HG03280 (cell line): ENCODE measurements around the gene UBL5.

ENCODE experiments used
- ATAC-seq: cut with Tn5 transposase; IDR thresholded peaks from one replicate; pipeline ENCODE4 v1.9.1; 2021; ENCODE audit warnings: mild to moderate bottlenecking, moderate library complexity; ENCODE audit not compliant: unreplicated experiment

UBL5 gene

GRCh38 chr19:9849791-9850190, 22.1 kb downstream of the UBL5 start:
- ATAC-seq = no peak

DNA sequence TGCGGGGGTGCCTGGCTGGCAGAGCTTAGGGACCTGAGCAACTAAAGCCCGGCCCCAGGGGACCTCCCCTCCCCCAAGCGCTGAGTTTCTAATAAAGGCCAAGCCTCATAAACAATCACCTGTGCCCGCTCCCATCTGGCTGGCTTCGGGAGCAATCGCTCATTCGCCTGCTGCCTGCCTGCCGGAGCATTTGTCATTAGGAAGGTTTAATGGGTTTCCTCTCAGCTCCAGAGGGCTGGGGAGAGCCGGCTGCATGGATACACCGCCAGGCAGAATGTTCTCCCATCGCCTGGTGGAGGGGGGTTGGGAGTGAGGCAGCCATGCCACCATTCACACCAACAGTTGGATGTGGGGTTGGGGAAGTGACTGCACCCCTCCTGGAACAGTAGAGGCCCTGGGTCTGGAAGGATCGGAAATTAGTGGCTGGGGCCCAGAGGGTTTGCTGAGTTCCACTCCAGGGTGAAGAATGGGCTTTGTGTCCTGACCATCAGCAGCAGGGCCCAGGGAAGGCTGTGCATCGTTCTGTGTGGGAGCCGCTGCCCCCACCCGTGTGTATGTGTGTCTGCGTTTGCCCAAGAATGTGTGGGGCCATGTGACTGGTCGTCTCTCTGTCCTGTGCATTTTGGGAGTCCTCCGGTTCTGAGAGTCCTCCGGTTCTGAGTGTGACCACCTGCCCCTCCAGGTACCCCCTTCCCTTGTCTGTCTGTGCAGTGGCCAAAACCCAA, 22.7 kb downstream of the UBL5 start:
- no peak for ATAC-seq

- ATAC-seq = no peak
These were observed 26.6 kb downstream of the UBL5 start for GRCh38 chr19:9854282-9854846.

GRCh38 chr19:9856609-9857008, 28.9 kb downstream of the UBL5 start:
- ATAC-seq = no peak

DNA sequence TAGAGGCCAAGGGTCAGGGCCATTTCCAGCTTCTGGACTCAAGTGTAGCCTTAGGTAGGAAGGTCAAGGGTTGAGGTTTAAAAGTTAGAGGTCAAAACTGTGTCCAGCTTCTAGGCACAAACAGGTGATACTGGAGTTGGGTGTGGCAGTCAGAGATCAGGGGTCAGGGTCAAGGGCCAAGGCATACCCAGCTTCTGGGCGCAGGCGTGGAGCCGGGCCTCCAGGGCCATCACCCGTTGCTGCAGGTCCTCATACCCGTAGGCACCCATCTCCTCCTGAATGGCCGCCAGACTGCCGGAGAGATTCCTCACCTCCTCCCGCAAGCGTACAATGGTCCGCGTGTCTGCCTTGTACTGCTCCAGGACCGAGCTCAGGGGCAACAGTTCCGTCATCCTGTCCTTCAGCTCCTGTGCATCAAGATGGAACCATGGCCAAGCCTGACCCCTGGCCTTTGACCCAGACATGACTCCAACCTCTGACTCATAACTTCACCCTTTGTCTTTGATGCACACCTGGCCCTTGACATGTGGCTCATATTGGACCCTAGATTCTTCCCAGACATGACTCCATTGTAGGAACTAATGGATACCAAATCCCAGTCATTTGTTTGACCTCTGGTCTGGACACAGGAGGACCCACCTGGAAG, 29.5 kb downstream of the UBL5 start:
- ATAC-seq = no peak

DNA sequence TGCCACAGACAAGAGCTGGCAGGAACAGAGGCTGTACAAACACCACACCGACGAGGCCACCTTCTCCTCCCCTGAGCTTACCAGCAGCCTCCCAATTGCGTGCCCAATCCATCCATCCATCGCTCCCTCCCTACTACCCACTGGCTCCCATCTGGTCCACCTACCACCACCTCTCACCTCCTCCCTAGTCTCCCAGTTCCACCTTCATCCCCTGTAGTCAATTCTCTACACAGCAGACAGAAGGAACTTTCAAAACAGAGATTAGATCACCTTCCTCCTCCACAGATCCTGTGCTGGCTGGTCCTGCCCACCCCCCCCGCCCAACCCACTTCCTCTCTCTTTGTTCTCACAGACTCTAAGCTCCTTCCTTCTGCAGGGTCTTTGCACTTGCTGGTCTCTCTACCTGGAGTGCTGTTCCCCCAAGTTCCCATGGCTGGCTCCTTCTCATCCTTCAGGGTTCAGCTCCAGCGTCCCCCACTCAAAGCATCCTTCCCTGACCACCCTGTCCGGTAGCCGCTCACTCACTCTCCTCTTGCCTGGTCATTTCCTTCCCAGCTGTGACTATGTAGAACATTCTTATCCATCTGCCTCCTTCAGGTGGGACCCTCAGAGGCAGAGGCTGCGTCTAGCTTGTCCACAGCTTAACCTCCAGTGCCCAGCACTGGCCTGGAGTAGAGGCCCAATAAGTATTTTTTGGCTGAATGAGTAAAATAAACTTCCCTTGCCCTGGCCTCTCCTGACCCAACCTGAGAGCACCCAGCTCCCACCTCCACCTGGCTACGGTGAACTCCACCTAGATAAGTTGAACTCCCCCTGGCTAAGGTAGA, 30.4 kb downstream of the UBL5 start:
- no peak for ATAC-seq

GRCh38 chr19:9858766-9859165, 31.0 kb downstream of the UBL5 start:
- ATAC-seq = no peak

DNA sequence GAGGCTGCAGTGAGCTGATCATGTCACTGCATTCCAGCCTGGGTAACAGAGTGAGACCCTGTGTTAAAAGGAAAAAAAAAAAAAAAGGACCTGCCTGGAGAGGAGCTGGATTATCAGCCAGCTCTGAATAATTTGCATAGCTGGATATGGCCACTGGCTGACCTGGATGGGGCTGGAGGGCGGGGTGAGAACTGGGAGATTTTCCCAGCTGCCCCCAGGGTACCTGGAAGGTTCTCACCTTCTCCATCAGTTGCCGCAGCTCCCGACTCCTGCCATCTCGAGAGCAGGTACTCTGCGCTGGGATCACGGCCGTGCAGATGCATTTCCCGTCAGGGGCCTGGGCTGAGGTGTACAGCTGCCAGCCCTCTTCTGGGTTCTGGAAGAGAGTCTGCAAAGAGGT, 32.7 kb downstream of the UBL5 start:
- ATAC-seq = no peak

- ATAC-seq = no peak
These were observed 33.8 kb downstream of the UBL5 start for GRCh38 chr19:9861503-9861902.

- ATAC-seq = no peak
These were observed 35.2 kb downstream of the UBL5 start for GRCh38 chr19:9862938-9863337.

DNA sequence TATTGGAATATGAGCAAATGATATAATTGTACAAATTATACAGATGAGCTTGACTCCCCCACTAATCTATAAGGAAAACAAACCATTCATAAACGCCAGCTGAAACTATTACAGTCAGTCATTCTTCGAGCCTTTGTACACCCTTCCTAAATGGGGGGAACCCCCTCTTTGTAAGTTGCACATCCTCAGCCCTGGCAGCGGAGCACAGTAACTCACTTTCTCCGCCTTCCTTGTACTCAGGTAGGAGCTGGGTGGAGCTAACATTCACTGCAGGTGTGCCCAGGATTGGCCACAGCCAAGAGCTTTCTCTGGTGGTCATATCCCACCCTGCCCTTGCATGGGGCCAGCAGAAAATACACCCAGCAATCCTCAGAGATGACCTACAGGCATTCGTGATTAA, 36.0 kb downstream of the UBL5 start:
- ATAC-seq = no peak

DNA sequence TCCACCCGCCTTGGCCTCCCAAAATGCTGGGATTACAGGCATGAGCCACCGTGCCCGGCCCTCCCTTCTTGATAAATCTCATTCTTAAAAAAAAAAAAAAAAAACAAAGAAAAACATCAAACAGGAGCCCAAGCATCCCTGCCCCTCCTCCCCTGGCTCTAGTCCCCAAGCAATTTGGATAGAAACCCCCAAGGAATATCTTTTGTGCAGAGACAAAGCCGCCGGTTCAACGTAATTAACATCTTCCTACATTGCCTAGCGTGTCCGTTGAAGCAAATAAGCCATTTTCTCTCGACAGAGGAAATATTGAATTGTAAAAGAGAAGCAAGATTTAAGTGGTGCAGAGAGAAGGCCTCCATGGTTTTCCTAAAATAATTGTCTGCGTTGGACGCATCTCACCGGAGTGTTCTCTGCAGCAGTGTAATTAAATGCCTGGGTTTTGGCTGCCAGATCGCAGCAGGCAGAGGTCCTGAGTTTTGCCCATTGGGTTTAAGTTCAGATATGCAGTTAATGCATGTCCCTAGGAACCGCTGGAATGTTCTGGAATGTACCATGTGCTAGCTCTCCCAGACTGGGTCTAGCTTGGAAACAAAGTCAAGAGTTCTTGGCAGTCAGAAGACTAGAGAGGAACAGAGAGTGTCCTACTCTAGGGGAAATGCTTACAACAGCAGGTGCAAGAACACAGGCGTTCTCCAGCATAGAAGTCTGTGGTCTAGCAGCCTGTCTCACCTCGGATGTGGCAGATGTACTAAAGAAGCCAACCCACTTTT, 38.2 kb downstream of the UBL5 start:
- ATAC-seq = no peak

GRCh38 chr19:9868983-9869617, 41.4 kb downstream of the UBL5 start:
- no peak for ATAC-seq

- no peak for ATAC-seq
These were observed 44.1 kb downstream of the UBL5 start for GRCh38 chr19:9871626-9872338.

- no peak for ATAC-seq
These were observed 45.0 kb downstream of the UBL5 start for GRCh38 chr19:9872618-9873242.

DNA sequence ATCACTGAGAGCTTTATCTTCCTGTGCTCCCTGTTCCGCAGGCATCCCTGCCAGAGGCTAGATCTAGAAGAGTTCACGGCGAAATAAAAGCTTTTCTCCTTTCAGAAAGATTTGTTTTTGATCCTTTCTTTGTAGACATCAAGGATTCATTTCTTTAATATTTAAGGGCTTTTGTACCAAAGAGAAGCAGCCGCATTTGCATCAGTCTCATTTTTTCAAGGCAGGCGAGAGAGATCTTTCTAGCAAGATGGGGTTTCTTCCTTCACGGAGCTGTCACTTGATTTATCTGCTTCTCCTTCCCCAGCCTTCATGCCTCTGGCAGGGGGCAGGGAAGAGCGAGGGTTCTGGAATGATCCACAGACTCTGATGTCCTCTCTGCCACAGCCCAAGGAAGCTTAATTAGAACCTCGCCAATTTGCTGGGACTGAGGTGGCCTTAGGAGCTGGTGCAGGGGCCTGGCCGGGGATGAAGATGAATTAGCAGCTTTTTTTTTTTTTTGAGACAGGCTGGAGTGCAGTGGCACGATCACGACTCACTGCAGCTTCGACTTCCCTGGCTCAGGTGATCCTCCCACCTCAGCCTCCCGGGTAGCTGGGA, 47.4 kb downstream of the UBL5 start:
- no peak for ATAC-seq

- ATAC-seq = no peak
These were observed 48.1 kb downstream of the UBL5 start for GRCh38 chr19:9875796-9876195.

DNA sequence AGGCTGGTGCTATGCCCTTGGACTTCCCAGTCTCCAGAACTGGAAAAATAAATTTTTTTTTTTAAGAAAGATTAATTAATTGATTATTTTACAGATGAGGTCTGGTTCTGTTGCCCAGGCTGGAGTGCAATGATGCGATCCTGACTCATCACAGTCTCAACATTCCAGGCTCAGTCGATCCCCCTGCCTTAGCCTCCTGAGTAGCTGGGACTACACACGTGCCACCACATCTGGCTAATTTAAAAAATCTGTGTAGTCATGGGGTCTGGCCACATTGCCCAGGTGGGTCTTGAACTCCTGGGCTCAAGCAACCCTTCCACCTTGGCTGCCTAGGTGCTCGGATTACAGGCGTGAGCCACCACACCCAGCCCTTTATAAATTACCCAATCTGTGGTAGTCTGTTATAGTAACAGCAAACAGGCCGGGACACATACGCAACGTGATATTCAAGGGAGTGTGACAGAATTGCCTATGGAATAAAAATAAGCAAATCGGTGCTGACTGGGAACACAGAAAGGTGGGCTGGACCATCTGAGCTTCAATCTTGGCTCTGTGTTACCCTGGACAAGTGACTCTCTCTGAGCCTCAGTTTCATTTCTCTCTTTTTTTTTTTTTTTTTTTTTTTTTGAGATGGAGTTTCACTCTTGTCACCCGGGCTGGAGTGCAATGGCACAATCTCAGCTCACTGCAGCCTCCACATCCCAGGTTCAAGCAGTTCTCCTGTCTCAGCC, 50.2 kb downstream of the UBL5 start:
- ATAC-seq = no peak
